Measurements from ENCODE around the gene TLNRD1. TPM values are rescaled to one million over a fixed set of nuclear protein-coding genes. Genes with fewer than 3 reads are reported as not detected.

The TLNRD1 gene
- total and polyA plus RNA-seq, 7 experiments from 2014 or later: 2.2 to 33.0 (median 15.9) TPM

- CTCF ChIA-PET: no interaction called here
- H3K4me1 ChIP-seq (ENCODE audit: control insufficient read depth in 2 of 2, insufficient read depth in 2 of 2, low read length in 2 of 2): no peaks in the 10 kb centered on the region
These were observed 49.1 kb downstream of the TLNRD1 start for GRCh38 chr15:81049835-81050234.

DNA sequence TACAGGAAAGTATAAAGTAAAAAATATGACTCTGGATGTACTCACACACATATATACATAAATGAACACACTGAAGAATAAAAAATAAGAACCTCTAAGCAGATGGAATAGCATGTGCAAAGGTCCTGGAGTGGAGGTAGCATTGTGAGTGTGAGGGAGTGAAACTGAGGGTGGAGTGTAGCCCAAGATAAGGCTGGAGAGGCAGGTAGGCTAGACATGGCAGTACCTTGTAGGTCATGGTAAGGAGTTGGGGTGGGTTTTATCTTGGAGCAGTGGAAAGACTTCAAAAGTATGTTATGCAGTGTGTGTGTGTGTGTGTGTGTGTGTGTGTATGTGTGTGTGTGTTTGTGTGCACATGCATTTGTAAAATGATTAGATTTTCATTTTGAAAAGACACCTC, 49.5 kb downstream of the TLNRD1 start:
- Mint-ChIP-seq H3K27ac (peak overlapping the region in 1 of 9 donors; percentile 9), H3K36me3 (peaks cover 0 to 10% (median 5%) of the 10 kb centered on the region in 5 donors)

More at GRCh38 chr15:81049835-81050234, 49.1 kb downstream of the TLNRD1 start:
- no peaks in the 10 kb centered on the region for H3K27me3 ChIP-seq (ENCODE audit: control insufficient read depth in 2 of 2, insufficient read depth in 2 of 2, low read length in 2 of 2)
- peaks cover 0 to 12% (median 5%) of the 10 kb centered on the region in 5 donors for H3K36me3 Mint-ChIP-seq
- no peak overlapping the region for H3K4me3 Mint-ChIP-seq
- no peak for ATAC-seq
- intact Hi-C loops (cut with micrococcal nuclease): no loop called here
- peak overlapping the region in 1 of 9 donors; percentile 9 for H3K27ac Mint-ChIP-seq
- H3K36me3 ChIP-seq (ENCODE audit: control insufficient read depth in 2 of 3, insufficient read depth in 3 of 3, low read length in 3 of 3): no peaks in the 10 kb centered on the region
- POLR2A ChIA-PET: no interaction called here
- peaks cover 0 to 8% (median 0%) of the 10 kb centered on the region in 5 donors for H3K27me3 Mint-ChIP-seq
- no peak overlapping the region for H3K27ac ChIP-seq (ENCODE audit: low read depth, low read length)
- no peak for DNase-seq
- no peak overlapping the region for H3K4me3 ChIP-seq (ENCODE audit: low read length)
- peaks cover 0 to 12% (median 3%) of the 10 kb centered on the region in 11 donors for H3K9me3 Mint-ChIP-seq
- H3K9me3 ChIP-seq (ENCODE audit: control insufficient read depth in 2 of 3, low read length in 3 of 3): peaks cover 0 to 6% (median 0%) of the 10 kb centered on the region in 3 experiments
- H3K4me1 Mint-ChIP-seq: peaks cover 0 to 7% (median 0%) of the 10 kb centered on the region in 7 donors

DNA sequence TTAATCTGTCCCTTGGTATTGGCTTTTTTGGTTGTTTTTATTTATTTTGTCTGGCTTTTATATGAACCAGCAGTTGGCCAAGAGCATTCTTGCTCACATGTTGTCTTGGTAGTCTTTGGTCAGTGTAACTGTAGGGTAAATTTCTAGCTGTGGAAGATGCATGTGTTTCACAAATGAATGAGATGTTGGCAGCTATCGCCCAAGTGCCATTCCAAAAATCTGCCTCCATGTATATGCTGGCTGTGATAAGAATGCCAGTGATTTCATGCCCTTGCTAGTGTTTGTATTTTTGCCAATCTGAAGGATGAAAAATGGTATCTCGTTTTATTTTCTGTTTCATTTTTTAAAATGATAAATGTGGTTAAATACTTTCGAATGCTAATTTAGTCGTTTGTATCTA, 50.1 kb downstream of the TLNRD1 start:
- Mint-ChIP-seq H3K4me3 (no peak overlapping the region), H3K27ac (no peak overlapping the region), H3K9me3 (peaks cover 0 to 10% (median 2%) of the 10 kb centered on the region in 11 donors), H3K27me3 (peaks cover 0 to 8% (median 0%) of the 10 kb centered on the region in 5 donors), H3K4me1 (peaks cover 0 to 7% (median 0%) of the 10 kb centered on the region in 7 donors), H3K36me3 (peaks cover 0 to 8% (median 4%) of the 10 kb centered on the region in 5 donors)
- CTCF ChIA-PET: no interaction called here
- Histone ChIP-seq H3K36me3 (ENCODE audit: control insufficient read depth in 2 of 3, insufficient read depth in 3 of 3, low read length in 3 of 3) (no peaks in the 10 kb centered on the region), H3K27me3 (ENCODE audit: control insufficient read depth in 2 of 2, insufficient read depth in 2 of 2, low read length in 2 of 2) (no peaks in the 10 kb centered on the region), H3K9me3 (ENCODE audit: control insufficient read depth in 2 of 3, low read length in 3 of 3) (peaks cover 0 to 6% (median 0%) of the 10 kb centered on the region in 3 experiments), H3K4me1 (ENCODE audit: control insufficient read depth in 2 of 2, insufficient read depth in 2 of 2, low read length in 2 of 2) (no peaks in the 10 kb centered on the region), H3K27ac (ENCODE audit: low read depth, low read length) (no peak overlapping the region), H3K4me3 (ENCODE audit: low read length) (no peak overlapping the region)
- DNase-seq (no peak), ATAC-seq (no peak)
- POLR2A ChIA-PET: no interaction called here
- intact Hi-C loops (cut with micrococcal nuclease): no loop called here

More for the DNA sequence above, 49.5 kb downstream of the TLNRD1 start:
- H3K9me3 Mint-ChIP-seq: peaks cover 0 to 12% (median 3%) of the 10 kb centered on the region in 11 donors
- H3K4me3 Mint-ChIP-seq: no peak overlapping the region
- DNase-seq: no peak
- H3K4me1 Mint-ChIP-seq: peaks cover 0 to 7% (median 0%) of the 10 kb centered on the region in 7 donors
- Histone ChIP-seq H3K36me3 (ENCODE audit: control insufficient read depth in 2 of 3, insufficient read depth in 3 of 3, low read length in 3 of 3) (no peaks in the 10 kb centered on the region), H3K27me3 (ENCODE audit: control insufficient read depth in 2 of 2, insufficient read depth in 2 of 2, low read length in 2 of 2) (no peaks in the 10 kb centered on the region), H3K9me3 (ENCODE audit: control insufficient read depth in 2 of 3, low read length in 3 of 3) (peaks cover 0 to 6% (median 0%) of the 10 kb centered on the region in 3 experiments), H3K27ac (ENCODE audit: low read depth, low read length) (no peak overlapping the region), H3K4me3 (ENCODE audit: low read length) (no peak overlapping the region), H3K4me1 (ENCODE audit: control insufficient read depth in 2 of 2, insufficient read depth in 2 of 2, low read length in 2 of 2) (no peaks in the 10 kb centered on the region)
- ATAC-seq: no peak
- H3K27me3 Mint-ChIP-seq: peaks cover 0 to 8% (median 0%) of the 10 kb centered on the region in 5 donors
- CTCF ChIA-PET: no interaction called here
- POLR2A ChIA-PET: no interaction called here
- intact Hi-C loops (cut with micrococcal nuclease): no loop called here

GRCh38 chr15:81052046-81052445, 51.3 kb downstream of the TLNRD1 start:
- Histone ChIP-seq H3K36me3 (ENCODE audit: control insufficient read depth in 2 of 3, insufficient read depth in 3 of 3, low read length in 3 of 3) (no peaks in the 10 kb centered on the region), H3K27me3 (ENCODE audit: control insufficient read depth in 2 of 2, insufficient read depth in 2 of 2, low read length in 2 of 2) (no peaks in the 10 kb centered on the region), H3K27ac (ENCODE audit: low read depth, low read length) (no peak overlapping the region), H3K4me3 (ENCODE audit: low read length) (no peak overlapping the region), H3K9me3 (ENCODE audit: control insufficient read depth in 2 of 3, low read length in 3 of 3) (no peaks in the 10 kb centered on the region), H3K4me1 (ENCODE audit: control insufficient read depth in 2 of 2, insufficient read depth in 2 of 2, low read length in 2 of 2) (no peaks in the 10 kb centered on the region)
- H3K9me3 Mint-ChIP-seq: peaks cover 0 to 5% (median 0%) of the 10 kb centered on the region in 11 donors
- ATAC-seq: no peak
- intact Hi-C loops (cut with micrococcal nuclease): no loop called here
- ChIA-PET POLR2A (no interaction called here), CTCF (interaction anchor here (0.6 kb wide), 1 partner anchor 1864 kb away, joined by 3 read pairs; no protein-coding TSS in a partner anchor)
- no peak overlapping the region for H3K4me3 Mint-ChIP-seq
- H3K36me3 Mint-ChIP-seq: peaks cover 0 to 4% (median 0%) of the 10 kb centered on the region in 5 donors
- DNase-seq: no peak
- H3K4me1 Mint-ChIP-seq: peaks cover 0 to 7% (median 0%) of the 10 kb centered on the region in 7 donors
- peak overlapping the region in 1 of 9 donors; percentile 38 for H3K27ac Mint-ChIP-seq
- H3K27me3 Mint-ChIP-seq: peaks cover 0 to 8% (median 6%) of the 10 kb centered on the region in 5 donors

GRCh38 chr15:81053621-81054020, 52.9 kb downstream of the TLNRD1 start:
- no peak for DNase-seq
- Mint-ChIP-seq H3K4me1 (peaks cover 0 to 7% (median 0%) of the 10 kb centered on the region in 7 donors), H3K4me3 (no peak overlapping the region), H3K36me3 (peaks cover 0 to 4% (median 0%) of the 10 kb centered on the region in 5 donors), H3K27me3 (peaks cover 0 to 15% (median 6%) of the 10 kb centered on the region in 5 donors), H3K27ac (no peak overlapping the region), H3K9me3 (peaks cover 0 to 5% (median 0%) of the 10 kb centered on the region in 11 donors)
- H3K9me3 ChIP-seq (ENCODE audit: control insufficient read depth in 2 of 3, low read length in 3 of 3): no peaks in the 10 kb centered on the region
- H3K27me3 ChIP-seq (ENCODE audit: control insufficient read depth in 2 of 2, insufficient read depth in 2 of 2, low read length in 2 of 2): no peaks in the 10 kb centered on the region
- no peaks in the 10 kb centered on the region for H3K4me1 ChIP-seq (ENCODE audit: control insufficient read depth in 2 of 2, insufficient read depth in 2 of 2, low read length in 2 of 2)
- no peak overlapping the region for H3K27ac ChIP-seq (ENCODE audit: low read depth, low read length)
- intact Hi-C loops (cut with micrococcal nuclease): no loop called here
- ATAC-seq: no peak
- ChIA-PET CTCF (interaction anchor here (0.7 kb wide), 1 partner anchor 12 kb away, joined by 3 read pairs; no protein-coding TSS in a partner anchor), POLR2A (no interaction called here)
- no peaks in the 10 kb centered on the region for H3K36me3 ChIP-seq (ENCODE audit: control insufficient read depth in 2 of 3, insufficient read depth in 3 of 3, low read length in 3 of 3)
- H3K4me3 ChIP-seq (ENCODE audit: low read length): no peak overlapping the region

DNA sequence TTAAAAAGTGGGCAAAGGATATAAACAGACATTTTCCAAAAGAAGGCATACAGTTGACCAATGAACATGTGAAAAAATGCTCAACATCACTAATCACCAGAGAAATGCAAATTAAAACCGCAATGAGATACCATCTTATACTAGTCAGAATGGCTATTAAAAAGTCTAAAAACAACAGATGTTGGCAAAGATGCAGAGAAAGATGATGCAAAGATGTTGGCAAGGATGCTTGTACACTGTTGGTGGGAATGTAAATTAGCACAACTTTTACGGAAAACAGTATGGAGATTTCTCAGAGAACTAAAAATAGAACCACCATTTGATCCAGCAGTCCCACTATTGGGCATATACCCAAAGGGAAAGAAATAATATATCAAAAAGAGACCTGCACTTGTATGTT, 53.5 kb downstream of the TLNRD1 start:
- Mint-ChIP-seq H3K27me3 (peaks cover 0 to 17% (median 6%) of the 10 kb centered on the region in 5 donors), H3K36me3 (peaks cover 0 to 4% (median 0%) of the 10 kb centered on the region in 5 donors), H3K4me3 (no peak overlapping the region), H3K9me3 (peaks cover 0 to 5% (median 0%) of the 10 kb centered on the region in 11 donors), H3K4me1 (peaks cover 0 to 7% (median 0%) of the 10 kb centered on the region in 7 donors), H3K27ac (no peak overlapping the region)
- H3K4me1 ChIP-seq (ENCODE audit: control insufficient read depth in 2 of 2, insufficient read depth in 2 of 2, low read length in 2 of 2): no peaks in the 10 kb centered on the region
- H3K27me3 ChIP-seq (ENCODE audit: control insufficient read depth in 2 of 2, insufficient read depth in 2 of 2, low read length in 2 of 2): no peaks in the 10 kb centered on the region
- H3K27ac ChIP-seq (ENCODE audit: low read depth, low read length): no peak overlapping the region
- intact Hi-C loops (cut with micrococcal nuclease): no loop called here
- H3K9me3 ChIP-seq (ENCODE audit: control insufficient read depth in 2 of 3, low read length in 3 of 3): no peaks in the 10 kb centered on the region
- H3K4me3 ChIP-seq (ENCODE audit: low read length): no peak overlapping the region
- DNase-seq (no peak), ATAC-seq (no peak)
- no peaks in the 10 kb centered on the region for H3K36me3 ChIP-seq (ENCODE audit: control insufficient read depth in 2 of 3, insufficient read depth in 3 of 3, low read length in 3 of 3)
- POLR2A ChIA-PET: no interaction called here
- CTCF ChIA-PET: no interaction called here

Data from naive thymus-derived CD4-positive, alpha-beta T cell (primary cell).